Cardiac fibroblast (primary cell): ENCODE data around the gene TH.

Experiments
- DNase-seq, 2 donors: peaks; one replicate each; pipeline versions ENCODE4 v3.0.0 to v3.0.0-alpha.2; 2010; ENCODE audit warnings: low read depth in 2 of 2
- H3K4me3 ChIP-seq, 2 donors: replicated peaks in 1 of 2; 1 replicate in 1 of 2; 2 replicates in 1 of 2; pipeline ENCODE4 v1.5.1; 2011; ENCODE audit warnings: low read depth in 2 of 2, low read length in 2 of 2, mild to moderate bottlenecking in 2 of 2, moderate library complexity in 1 of 2
- CTCF ChIP-seq: IDR thresholded peaks from one replicate; pipeline ENCODE4 v1.5.1; 2011; ENCODE audit warnings: low read depth, mild to moderate bottlenecking, low read length, inconsistent platforms

TH gene

GRCh38 chr11:2121227-2122130 is 50.1 kb downstream of the TH start:
- no peak for DNase-seq
- no peak overlapping the region for H3K4me3 ChIP-seq
- no peak for TF ChIP-seq CTCF

GRCh38 chr11:2120359-2121100 is 51.1 kb downstream of the TH start:
- no peak for TF ChIP-seq CTCF
- no peak for DNase-seq

GRCh38 chr11:2118677-2119076 is 52.9 kb downstream of the TH start:
- TF ChIP-seq CTCF, result no peak
- DNase-seq, result no peak
- no peak overlapping the region for H3K4me3 ChIP-seq

More at GRCh38 chr11:2120359-2121100, 51.1 kb downstream of the TH start:
- no peak overlapping the region for H3K4me3 ChIP-seq

GRCh38 chr11:2116680-2117079 is 54.9 kb downstream of the TH start:
- no peak for DNase-seq
- TF ChIP-seq CTCF, result no peak
- no peak overlapping the region for H3K4me3 ChIP-seq

GRCh38 chr11:2115308-2115707 is 56.3 kb downstream of the TH start:
- TF ChIP-seq CTCF, result no peak
- no peak for DNase-seq
- H3K4me3 ChIP-seq, result no peak overlapping the region

- H3K4me3 ChIP-seq, result no peak overlapping the region
- TF ChIP-seq CTCF, result no peak
- peak in 1 of 2 donors; percentile 19 for DNase-seq
Measured at GRCh38 chr11:2114430-2115241, 57.0 kb downstream of the TH start.
